WTC11 (cell line): ENCODE data around the gene TPRG1L. TPM values are rescaled to one million over a fixed set of nuclear protein-coding genes. Genes with fewer than 3 reads are reported as not detected.
A peak's percentile ranks its signal among the peaks of the same experiment; 100 is the strongest.

Experiments
- ATAC-seq: fragments of 200-7000 bp; cut with Tn5 transposase; 2 replicates; pipeline ENCODE4 v1.10.0; 2021; ENCODE audit warnings: mild to moderate bottlenecking, moderate library complexity
- CTCF ChIA-PET: fragments of 300-600 bp; sonication (Branson Sonifier 250); formaldehyde crosslinking; loops from one replicate; lab custom pipeline; 2021; ENCODE audit warnings: antibody characterized with exemption; lab: Charles Lee
- POLR2A ChIA-PET: fragments of 350-600 bp; sonication (Branson Sonifier 250); formaldehyde crosslinking; loops from one replicate; lab custom pipeline; 2021; ENCODE audit warnings: antibody characterized with exemption; lab: Charles Lee
- DNase-seq: peaks from one replicate; pipeline ENCODE4 v3.0.0; 2021; ENCODE audit warnings: low spot score
- H3K27ac Mint-ChIP-seq: 2 replicates; pipeline ENCODE4 v1.8.0; 2021; ENCODE audit warnings: mixed read lengths
- H3K27me3 Mint-ChIP-seq: 2 replicates; pipeline ENCODE4 v1.8.0; 2021; ENCODE audit warnings: low read depth, mild to moderate bottlenecking, moderate library complexity, mixed read lengths
- H3K36me3 Mint-ChIP-seq: 2 replicates; pipeline ENCODE4 v1.8.0; 2021; ENCODE audit warnings: mixed read lengths
- H3K4me1 Mint-ChIP-seq: 2 replicates; pipeline ENCODE4 v1.8.0; 2022; ENCODE audit warnings: mixed read lengths
- H3K4me3 Mint-ChIP-seq: 2 replicates; pipeline ENCODE4 v1.8.0; 2021; ENCODE audit warnings: mild to moderate bottlenecking, moderate library complexity, mixed read lengths
- H3K9me3 Mint-ChIP-seq: 2 replicates; pipeline ENCODE4 v1.8.0; 2021; ENCODE audit warnings: mixed read lengths
- GRHL2 ChIP-seq: fragments of 250-450 bp; sonication (Bioruptor Pico); IDR thresholded peaks from 2 replicates; pipeline ENCODE4 v1.8.0; 2022; ENCODE audit warnings: mild to moderate bottlenecking, moderate library complexity; ENCODE audit not compliant: insufficient replicate concordance, severe bottlenecking
- GTF2I ChIP-seq: fragments of 250-450 bp; sonication (Bioruptor Pico); conservative IDR thresholded peaks from 2 replicates; pipeline ENCODE4 v1.4.0; 2021; ENCODE audit warnings: mild to moderate bottlenecking
- NR2C2 ChIP-seq: sonication (generic); formaldehyde crosslinking; IDR thresholded peaks from 2 replicates; pipeline ENCODE4 v1.8.0; 2022; ENCODE audit warnings: mild to moderate bottlenecking, missing genetic modification reagents
- SOX15 ChIP-seq: fragments of 250-450 bp; sonication (Bioruptor Pico); IDR thresholded peaks from 2 replicates; pipeline ENCODE4 v1.9.0; 2021; ENCODE audit warnings: mild to moderate bottlenecking
- TEAD4 ChIP-seq: sonication (generic); formaldehyde crosslinking; IDR thresholded peaks from 2 replicates; pipeline ENCODE4 v1.8.0; 2022; ENCODE audit warnings: mild to moderate bottlenecking, missing genetic modification reagents
- total RNA-seq: library from RNA; stranded (reverse); gene quantifications from 3 replicates; pipeline ENCODE4 v1.2.3, GENCODE V29; 2021
- TF ChIP-seq, protein P1 (sequence below): sonication (generic); formaldehyde crosslinking; IDR thresholded peaks from 2 replicates; pipeline ENCODE4 v1.8.0; 2023; ENCODE audit warnings: missing genetic modification reagents, mild to moderate bottlenecking, borderline replicate concordance
- TF ChIP-seq, protein P2 (sequence below): sonication (generic); formaldehyde crosslinking; IDR thresholded peaks from 2 replicates; pipeline ENCODE4 v1.8.0; 2023; ENCODE audit warnings: mild to moderate bottlenecking, missing genetic modification reagents
- TF ChIP-seq, protein P3 (sequence below): fragments of 250-450 bp; sonication (Bioruptor Pico); IDR thresholded peaks from 2 replicates; pipeline ENCODE4 v2.1.2; 2022; ENCODE audit warnings: mild to moderate bottlenecking, moderate library complexity
- TF ChIP-seq, protein P4 (sequence below): sonication (generic); formaldehyde crosslinking; IDR thresholded peaks from 2 replicates; pipeline ENCODE4 v1.8.1; 2023; ENCODE audit warnings: mild to moderate bottlenecking, missing genetic modification reagents, borderline replicate concordance

Gene TPRG1L
- total RNA-seq, 1 experiment from 2014 or later = 20.9 TPM

DNA sequence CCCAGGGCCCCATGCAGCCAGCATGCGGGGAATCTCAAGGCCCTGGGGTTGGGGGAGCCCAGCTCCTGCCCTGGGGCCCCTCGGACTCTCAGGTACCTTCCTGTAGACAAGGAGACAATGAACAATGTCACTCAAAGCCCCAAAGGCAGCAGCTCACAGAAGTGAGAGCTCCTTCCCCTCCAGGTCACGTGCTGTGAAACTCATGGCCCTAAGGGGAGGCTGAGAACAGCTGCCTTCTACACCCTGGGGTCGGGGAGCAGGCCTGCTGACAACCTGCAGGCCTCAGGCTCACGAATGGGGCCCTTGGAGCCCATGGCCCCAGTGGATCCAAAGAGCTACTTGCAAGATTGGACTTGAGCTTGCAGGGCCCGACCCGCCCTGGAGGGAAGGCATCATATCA is 16.7 kb upstream of the TPRG1L start (continued):
- TF ChIP-seq, protein P1, sequence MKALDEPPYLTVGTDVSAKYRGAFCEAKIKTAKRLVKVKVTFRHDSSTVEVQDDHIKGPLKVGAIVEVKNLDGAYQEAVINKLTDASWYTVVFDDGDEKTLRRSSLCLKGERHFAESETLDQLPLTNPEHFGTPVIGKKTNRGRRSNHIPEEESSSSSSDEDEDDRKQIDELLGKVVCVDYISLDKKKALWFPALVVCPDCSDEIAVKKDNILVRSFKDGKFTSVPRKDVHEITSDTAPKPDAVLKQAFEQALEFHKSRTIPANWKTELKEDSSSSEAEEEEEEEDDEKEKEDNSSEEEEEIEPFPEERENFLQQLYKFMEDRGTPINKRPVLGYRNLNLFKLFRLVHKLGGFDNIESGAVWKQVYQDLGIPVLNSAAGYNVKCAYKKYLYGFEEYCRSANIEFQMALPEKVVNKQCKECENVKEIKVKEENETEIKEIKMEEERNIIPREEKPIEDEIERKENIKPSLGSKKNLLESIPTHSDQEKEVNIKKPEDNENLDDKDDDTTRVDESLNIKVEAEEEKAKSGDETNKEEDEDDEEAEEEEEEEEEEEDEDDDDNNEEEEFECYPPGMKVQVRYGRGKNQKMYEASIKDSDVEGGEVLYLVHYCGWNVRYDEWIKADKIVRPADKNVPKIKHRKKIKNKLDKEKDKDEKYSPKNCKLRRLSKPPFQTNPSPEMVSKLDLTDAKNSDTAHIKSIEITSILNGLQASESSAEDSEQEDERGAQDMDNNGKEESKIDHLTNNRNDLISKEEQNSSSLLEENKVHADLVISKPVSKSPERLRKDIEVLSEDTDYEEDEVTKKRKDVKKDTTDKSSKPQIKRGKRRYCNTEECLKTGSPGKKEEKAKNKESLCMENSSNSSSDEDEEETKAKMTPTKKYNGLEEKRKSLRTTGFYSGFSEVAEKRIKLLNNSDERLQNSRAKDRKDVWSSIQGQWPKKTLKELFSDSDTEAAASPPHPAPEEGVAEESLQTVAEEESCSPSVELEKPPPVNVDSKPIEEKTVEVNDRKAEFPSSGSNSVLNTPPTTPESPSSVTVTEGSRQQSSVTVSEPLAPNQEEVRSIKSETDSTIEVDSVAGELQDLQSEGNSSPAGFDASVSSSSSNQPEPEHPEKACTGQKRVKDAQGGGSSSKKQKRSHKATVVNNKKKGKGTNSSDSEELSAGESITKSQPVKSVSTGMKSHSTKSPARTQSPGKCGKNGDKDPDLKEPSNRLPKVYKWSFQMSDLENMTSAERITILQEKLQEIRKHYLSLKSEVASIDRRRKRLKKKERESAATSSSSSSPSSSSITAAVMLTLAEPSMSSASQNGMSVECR (CRISPR knock-in tag) = no peak
- TF ChIP-seq GTF2I (CRISPR knock-in tag) = no peak
- TF ChIP-seq, protein P2, sequence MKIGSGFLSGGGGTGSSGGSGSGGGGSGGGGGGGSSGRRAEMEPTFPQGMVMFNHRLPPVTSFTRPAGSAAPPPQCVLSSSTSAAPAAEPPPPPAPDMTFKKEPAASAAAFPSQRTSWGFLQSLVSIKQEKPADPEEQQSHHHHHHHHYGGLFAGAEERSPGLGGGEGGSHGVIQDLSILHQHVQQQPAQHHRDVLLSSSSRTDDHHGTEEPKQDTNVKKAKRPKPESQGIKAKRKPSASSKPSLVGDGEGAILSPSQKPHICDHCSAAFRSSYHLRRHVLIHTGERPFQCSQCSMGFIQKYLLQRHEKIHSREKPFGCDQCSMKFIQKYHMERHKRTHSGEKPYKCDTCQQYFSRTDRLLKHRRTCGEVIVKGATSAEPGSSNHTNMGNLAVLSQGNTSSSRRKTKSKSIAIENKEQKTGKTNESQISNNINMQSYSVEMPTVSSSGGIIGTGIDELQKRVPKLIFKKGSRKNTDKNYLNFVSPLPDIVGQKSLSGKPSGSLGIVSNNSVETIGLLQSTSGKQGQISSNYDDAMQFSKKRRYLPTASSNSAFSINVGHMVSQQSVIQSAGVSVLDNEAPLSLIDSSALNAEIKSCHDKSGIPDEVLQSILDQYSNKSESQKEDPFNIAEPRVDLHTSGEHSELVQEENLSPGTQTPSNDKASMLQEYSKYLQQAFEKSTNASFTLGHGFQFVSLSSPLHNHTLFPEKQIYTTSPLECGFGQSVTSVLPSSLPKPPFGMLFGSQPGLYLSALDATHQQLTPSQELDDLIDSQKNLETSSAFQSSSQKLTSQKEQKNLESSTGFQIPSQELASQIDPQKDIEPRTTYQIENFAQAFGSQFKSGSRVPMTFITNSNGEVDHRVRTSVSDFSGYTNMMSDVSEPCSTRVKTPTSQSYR (CRISPR knock-in tag) = no peak

DNA sequence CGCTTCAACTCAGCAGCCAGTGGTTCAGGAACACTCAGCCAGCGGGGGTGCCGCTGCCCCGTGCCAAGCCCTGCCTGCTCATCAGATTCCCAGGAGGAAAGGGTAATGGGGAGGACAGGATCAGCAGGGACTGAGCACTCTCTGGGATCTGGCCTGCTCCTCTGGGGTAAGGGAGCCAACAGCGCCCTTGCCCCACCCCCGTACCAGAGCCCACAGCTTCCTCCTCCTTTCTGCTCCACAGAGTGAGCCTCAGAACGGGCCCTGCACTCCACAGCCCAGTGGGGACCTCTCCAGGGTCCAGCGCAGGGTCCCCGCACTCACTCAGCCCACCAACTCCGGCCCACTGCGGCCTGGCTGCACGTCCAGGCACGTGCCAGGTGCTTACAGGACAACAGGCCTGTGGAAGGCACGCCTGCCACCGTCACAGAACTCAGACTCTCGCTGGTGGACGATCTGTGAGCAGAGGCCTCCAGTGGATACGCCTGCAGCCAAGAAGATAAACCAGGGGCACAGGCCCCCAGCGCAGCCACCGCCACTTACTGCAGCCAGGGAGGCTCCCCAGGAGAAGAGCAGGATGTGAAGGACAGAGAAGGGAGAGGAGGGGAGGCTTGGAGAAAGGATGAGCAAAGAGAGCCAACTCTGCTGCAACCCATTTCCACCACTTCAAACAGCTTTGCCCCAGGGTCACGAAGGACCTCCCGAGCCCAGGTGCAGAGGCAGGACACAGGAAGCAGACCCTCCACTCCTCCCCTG is 15.6 kb upstream of the TPRG1L start:
- H3K9me3 Mint-ChIP-seq = no peaks in the 10 kb centered on the region
- POLR2A ChIA-PET = no interaction called here
- CTCF ChIA-PET = interaction anchor here (0.8 to 2.8 kb wide), 10 partner anchors 10 to 156 kb away, joined by 3 to 15 read pairs (median 6); no protein-coding TSS in a partner anchor
- peaks cover 18% of the 10 kb centered on the region for H3K27me3 Mint-ChIP-seq
- H3K4me3 Mint-ChIP-seq = peak overlapping the region; percentile 42
- ATAC-seq (no peak), DNase-seq (no peak)
- peaks cover 27% of the 10 kb centered on the region for H3K4me1 Mint-ChIP-seq
- no peaks in the 10 kb centered on the region for H3K36me3 Mint-ChIP-seq
- peak overlapping the region; percentile 49; the same call in 1 of the 2 replicates for H3K27ac Mint-ChIP-seq
- TF ChIP-seq, protein P3, sequence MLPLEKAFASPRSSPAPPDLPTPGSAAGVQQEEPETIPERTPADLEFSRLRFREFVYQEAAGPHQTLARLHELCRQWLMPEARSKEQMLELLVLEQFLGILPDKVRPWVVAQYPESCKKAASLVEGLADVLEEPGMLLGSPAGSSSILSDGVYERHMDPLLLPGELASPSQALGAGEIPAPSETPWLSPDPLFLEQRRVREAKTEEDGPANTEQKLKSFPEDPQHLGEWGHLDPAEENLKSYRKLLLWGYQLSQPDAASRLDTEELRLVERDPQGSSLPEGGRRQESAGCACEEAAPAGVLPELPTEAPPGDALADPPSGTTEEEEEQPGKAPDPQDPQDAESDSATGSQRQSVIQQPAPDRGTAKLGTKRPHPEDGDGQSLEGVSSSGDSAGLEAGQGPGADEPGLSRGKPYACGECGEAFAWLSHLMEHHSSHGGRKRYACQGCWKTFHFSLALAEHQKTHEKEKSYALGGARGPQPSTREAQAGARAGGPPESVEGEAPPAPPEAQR (CRISPR knock-in tag) = no peak
- TF ChIP-seq NR2C2 (no peak), GTF2I (CRISPR knock-in tag) (no peak), SOX15 (CRISPR knock-in tag) (no peak), TEAD4 (CRISPR knock-in tag) (no peak), GRHL2 (CRISPR knock-in tag) (no peak)
- TF ChIP-seq, protein P4, sequence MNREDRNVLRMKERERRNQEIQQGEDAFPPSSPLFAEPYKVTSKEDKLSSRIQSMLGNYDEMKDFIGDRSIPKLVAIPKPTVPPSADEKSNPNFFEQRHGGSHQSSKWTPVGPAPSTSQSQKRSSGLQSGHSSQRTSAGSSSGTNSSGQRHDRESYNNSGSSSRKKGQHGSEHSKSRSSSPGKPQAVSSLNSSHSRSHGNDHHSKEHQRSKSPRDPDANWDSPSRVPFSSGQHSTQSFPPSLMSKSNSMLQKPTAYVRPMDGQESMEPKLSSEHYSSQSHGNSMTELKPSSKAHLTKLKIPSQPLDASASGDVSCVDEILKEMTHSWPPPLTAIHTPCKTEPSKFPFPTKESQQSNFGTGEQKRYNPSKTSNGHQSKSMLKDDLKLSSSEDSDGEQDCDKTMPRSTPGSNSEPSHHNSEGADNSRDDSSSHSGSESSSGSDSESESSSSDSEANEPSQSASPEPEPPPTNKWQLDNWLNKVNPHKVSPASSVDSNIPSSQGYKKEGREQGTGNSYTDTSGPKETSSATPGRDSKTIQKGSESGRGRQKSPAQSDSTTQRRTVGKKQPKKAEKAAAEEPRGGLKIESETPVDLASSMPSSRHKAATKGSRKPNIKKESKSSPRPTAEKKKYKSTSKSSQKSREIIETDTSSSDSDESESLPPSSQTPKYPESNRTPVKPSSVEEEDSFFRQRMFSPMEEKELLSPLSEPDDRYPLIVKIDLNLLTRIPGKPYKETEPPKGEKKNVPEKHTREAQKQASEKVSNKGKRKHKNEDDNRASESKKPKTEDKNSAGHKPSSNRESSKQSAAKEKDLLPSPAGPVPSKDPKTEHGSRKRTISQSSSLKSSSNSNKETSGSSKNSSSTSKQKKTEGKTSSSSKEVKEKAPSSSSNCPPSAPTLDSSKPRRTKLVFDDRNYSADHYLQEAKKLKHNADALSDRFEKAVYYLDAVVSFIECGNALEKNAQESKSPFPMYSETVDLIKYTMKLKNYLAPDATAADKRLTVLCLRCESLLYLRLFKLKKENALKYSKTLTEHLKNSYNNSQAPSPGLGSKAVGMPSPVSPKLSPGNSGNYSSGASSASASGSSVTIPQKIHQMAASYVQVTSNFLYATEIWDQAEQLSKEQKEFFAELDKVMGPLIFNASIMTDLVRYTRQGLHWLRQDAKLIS (CRISPR knock-in tag) = no peak
